Neural progenitor cell (in vitro differentiated cells): ENCODE data around the gene C2CD3. TPM values are rescaled to one million over a fixed set of nuclear protein-coding genes. Genes with fewer than 3 reads are reported as not detected.

Experiments
- DNase-seq: peaks from one replicate; pipeline ENCODE4 v3.0.0-alpha.2; 2016; ENCODE audit warnings: low spot score
- H2AFZ ChIP-seq: fragments of 200-600 bp; sonication (generic); replicated peaks from 2 replicates; pipeline ENCODE4 v1.6.1; 2016; ENCODE audit warnings: antibody characterized with exemption
- H3F3A ChIP-seq: fragments of 200-600 bp; sonication (generic); 2 replicates; pipeline ENCODE4 v1.6.1; 2016; ENCODE audit warnings: antibody characterized with exemption, low read depth
- H3K27ac ChIP-seq: fragments of 200-600 bp; sonication (generic); 2 replicates; pipeline ENCODE4 v1.5.1; 2016; ENCODE audit warnings: mild to moderate bottlenecking
- H3K27me3 ChIP-seq: fragments of 200-600 bp; sonication (generic); 2 replicates; pipeline ENCODE4 v1.6.1; 2016; ENCODE audit warnings: mild to moderate bottlenecking, moderate library complexity
- H3K36me3 ChIP-seq: fragments of 200-600 bp; sonication (generic); 2 replicates; pipeline ENCODE4 v1.5.1; 2016
- H3K4me1 ChIP-seq: fragments of 200-600 bp; sonication (generic); 2 replicates; pipeline ENCODE4 v1.6.1; 2016; ENCODE audit warnings: mixed run types
- H3K4me2 ChIP-seq: fragments of 200-600 bp; sonication (generic); 2 replicates; pipeline ENCODE4 v1.6.1; 2016
- H3K4me3 ChIP-seq: fragments of 200-600 bp; sonication (generic); 2 replicates; pipeline ENCODE4 v1.5.1; 2016
- H3K79me2 ChIP-seq: fragments of 200-600 bp; sonication (generic); 2 replicates; pipeline ENCODE4 v1.6.1; 2016; ENCODE audit warnings: low read depth
- H3K9ac ChIP-seq: fragments of 200-600 bp; sonication (generic); 2 replicates; pipeline ENCODE4 v1.6.1; 2016
- H3K9me3 ChIP-seq: fragments of 200-600 bp; sonication (generic); 2 replicates; pipeline ENCODE4 v1.5.1; 2016; ENCODE audit warnings: low read depth
- H4K20me1 ChIP-seq: fragments of 200-600 bp; sonication (generic); 2 replicates; pipeline ENCODE4 v1.6.1; 2016; ENCODE audit warnings: low read depth
- H3K27ac Mint-ChIP-seq: 3 replicates; pipeline ENCODE4 v1.8.0; 2021; ENCODE audit warnings: mixed read lengths
- H3K27me3 Mint-ChIP-seq: 2 replicates; pipeline ENCODE4 v1.8.0; 2022; ENCODE audit warnings: low read depth, mild to moderate bottlenecking, inconsistent platforms, moderate library complexity, mixed read lengths; ENCODE audit not compliant: insufficient read depth
- H3K36me3 Mint-ChIP-seq: 3 replicates; pipeline ENCODE4 v1.8.0; 2021; ENCODE audit warnings: mixed read lengths
- H3K4me1 Mint-ChIP-seq: 3 replicates; pipeline ENCODE4 v1.8.0; 2021; ENCODE audit warnings: mixed read lengths
- H3K4me3 Mint-ChIP-seq: 3 replicates; pipeline ENCODE4 v1.8.0; 2021; ENCODE audit warnings: mild to moderate bottlenecking, moderate library complexity, mixed read lengths
- H3K9me3 Mint-ChIP-seq: 3 replicates; pipeline ENCODE4 v1.8.0; 2020; ENCODE audit warnings: mixed read lengths
- CTCF ChIP-seq: fragments of 200-600 bp; sonication (generic); IDR thresholded peaks from 2 replicates; pipeline ENCODE4 v1.5.1; 2017; ENCODE audit warnings: antibody characterized with exemption, mild to moderate bottlenecking
- EZH2 ChIP-seq: fragments of 200-600 bp; sonication (generic); IDR thresholded peaks from 2 replicates; pipeline ENCODE4 v1.6.1; 2017; ENCODE audit warnings: antibody characterized with exemption, mild to moderate bottlenecking, moderate library complexity
- EZH2phosphoT487 ChIP-seq: fragments of 200-600 bp; sonication (generic); IDR thresholded peaks from 2 replicates; pipeline ENCODE4 v1.6.1; 2017; ENCODE audit warnings: antibody characterized with exemption
- total RNA-seq: library from RNA; depleted of rRNA; stranded (reverse); fragments of >200 nt; gene quantifications from 2 replicates; pipeline ENCODE4 v1.2.3, GENCODE V29; 2015; ENCODE audit warnings: low replicate concordance

The C2CD3 gene
- total RNA-seq, 1 donor from 2014 or later = 19.6 TPM

GRCh38 chr11:73997120-73997770 is 173.6 kb downstream of the C2CD3 start:
- Histone ChIP-seq H3K4me2 (no peak overlapping the region), H4K20me1 (no peaks in the 10 kb centered on the region), H2AFZ (no peak overlapping the region), H3K27ac (no peak overlapping the region), H3K9ac (no peak overlapping the region), H3K4me1 (no peaks in the 10 kb centered on the region), H3K36me3 (no peaks in the 10 kb centered on the region), H3F3A (no peaks in the 10 kb centered on the region), H3K4me3 (no peak overlapping the region), H3K9me3 (no peaks in the 10 kb centered on the region), H3K27me3 (no peaks in the 10 kb centered on the region), H3K79me2 (no peaks in the 10 kb centered on the region)
- Mint-ChIP-seq H3K4me3 (no peak overlapping the region), H3K27me3 (peaks cover 2% of the 10 kb centered on the region), H3K36me3 (peaks cover 2% of the 10 kb centered on the region), H3K4me1 (no peaks in the 10 kb centered on the region), H3K9me3 (no peaks in the 10 kb centered on the region), H3K27ac (no peak overlapping the region)
- no peak for TF ChIP-seq CTCF
- TF ChIP-seq EZH2phosphoT487 = no peak
- no peak for TF ChIP-seq EZH2
- DNase-seq = no peak

- TF ChIP-seq EZH2 (no peak), EZH2phosphoT487 (no peak), CTCF (no peak)
- DNase-seq = no peak
- Histone ChIP-seq H3K27ac (no peak overlapping the region), H2AFZ (no peak overlapping the region), H3K27me3 (no peaks in the 10 kb centered on the region), H3K9ac (no peak overlapping the region), H3K36me3 (no peaks in the 10 kb centered on the region), H4K20me1 (no peaks in the 10 kb centered on the region), H3K79me2 (no peaks in the 10 kb centered on the region), H3K4me3 (no peak overlapping the region), H3K4me2 (no peak overlapping the region), H3K9me3 (no peaks in the 10 kb centered on the region), H3F3A (no peaks in the 10 kb centered on the region), H3K4me1 (no peaks in the 10 kb centered on the region)
- Mint-ChIP-seq H3K4me1 (no peaks in the 10 kb centered on the region), H3K4me3 (no peak overlapping the region), H3K36me3 (no peaks in the 10 kb centered on the region), H3K27me3 (no peaks in the 10 kb centered on the region), H3K9me3 (no peaks in the 10 kb centered on the region), H3K27ac (no peak overlapping the region)
Observed at GRCh38 chr11:73996161-73996747, 174.5 kb downstream of the C2CD3 start.

GRCh38 chr11:73995731-73996130 is 175.1 kb downstream of the C2CD3 start:
- no peaks in the 10 kb centered on the region for H3K27me3 Mint-ChIP-seq
- no peaks in the 10 kb centered on the region for H4K20me1 ChIP-seq
- H3K9me3 ChIP-seq = no peaks in the 10 kb centered on the region
- no peak overlapping the region for H3K27ac ChIP-seq
- no peaks in the 10 kb centered on the region for H3K4me1 Mint-ChIP-seq
- DNase-seq = no peak
- no peaks in the 10 kb centered on the region for H3K9me3 Mint-ChIP-seq
- H2AFZ ChIP-seq = no peak overlapping the region
- TF ChIP-seq CTCF (no peak), EZH2phosphoT487 (no peak)
- H3K27me3 ChIP-seq = no peaks in the 10 kb centered on the region
- H3K4me1 ChIP-seq = no peaks in the 10 kb centered on the region
- H3K9ac ChIP-seq = no peak overlapping the region
- no peaks in the 10 kb centered on the region for H3F3A ChIP-seq
- H3K27ac Mint-ChIP-seq = no peak overlapping the region
- H3K36me3 Mint-ChIP-seq = no peaks in the 10 kb centered on the region
- H3K79me2 ChIP-seq = no peaks in the 10 kb centered on the region
- H3K4me2 ChIP-seq = no peak overlapping the region
- H3K4me3 ChIP-seq = no peak overlapping the region
- H3K4me3 Mint-ChIP-seq = no peak overlapping the region
- no peaks in the 10 kb centered on the region for H3K36me3 ChIP-seq
